ENCODE results near the gene TSSK2. TPM values are rescaled to one million over a fixed set of nuclear protein-coding genes. Genes with fewer than 3 reads are reported as not detected.

The TSSK2 gene
- polyA plus RNA-seq, 1 donor from 2014 or later = not detected

GRCh38 chr22:19107730-19108074 is 23.4 kb upstream of the TSSK2 start:
- H3K27me3 ChIP-seq (ENCODE audit: insufficient read depth, low read depth, low read length) = no peaks in the 10 kb centered on the region
- no peak overlapping the region for H2AFZ ChIP-seq (ENCODE audit: low read depth, low read length)
- H3K36me3 ChIP-seq (ENCODE audit: insufficient read depth, low read length) = no peaks in the 10 kb centered on the region
- H3K9ac ChIP-seq (ENCODE audit: low read length) = no peak overlapping the region
- H3F3A ChIP-seq (ENCODE audit: insufficient read depth, low read length, poor library complexity, severe bottlenecking) = no peaks in the 10 kb centered on the region
- H3K27ac ChIP-seq (ENCODE audit: low read length) = no peak overlapping the region
- H3K4me2 ChIP-seq (ENCODE audit: low read length) = no peak overlapping the region
- TF ChIP-seq EZH2 (IDR thresholded peaks at IDR 0.05; ENCODE audit: borderline replicate concordance, insufficient read depth, low read length, poor library complexity, severe bottlenecking) (no peak), POLR2AphosphoS5 (IDR thresholded peaks at IDR 0.05) (no peak), REST (IDR thresholded peaks at IDR 0.05; ENCODE audit: borderline replicate concordance) (no peak), MXI1 (conservative IDR thresholded peaks at IDR 0.05; ENCODE audit: poor library complexity, severe bottlenecking) (no peak), TAF1 (IDR thresholded peaks at IDR 0.05; ENCODE audit: low read depth) (no peak), SMC3 (conservative IDR thresholded peaks at IDR 0.05; ENCODE audit: poor library complexity) (no peak), CTCF (IDR thresholded peaks at IDR 0.05; ENCODE audit: poor library complexity, severe bottlenecking) (no peak), RAD21 (conservative IDR thresholded peaks at IDR 0.05) (no peak), EP300 (conservative IDR thresholded peaks at IDR 0.05; ENCODE audit: poor library complexity, severe bottlenecking) (no peak)
- H3K9me3 ChIP-seq (ENCODE audit: low read length) = no peaks in the 10 kb centered on the region
- no peaks in the 10 kb centered on the region for H3K9me2 ChIP-seq (ENCODE audit: insufficient read depth, low read length)
- H3K4me3 ChIP-seq (ENCODE audit: low read length) = no peak overlapping the region
- no peaks in the 10 kb centered on the region for H4K20me1 ChIP-seq (ENCODE audit: insufficient read depth)
- H3K79me2 ChIP-seq (replicated peaks; ENCODE audit: insufficient read depth, low read length) = peaks cover 55% of the 10 kb centered on the region

GRCh38 chr22:19108807-19109197 is 22.3 kb upstream of the TSSK2 start:
- no peaks in the 10 kb centered on the region for H3K9me3 ChIP-seq (ENCODE audit: low read length)
- no peaks in the 10 kb centered on the region for H3K36me3 ChIP-seq (ENCODE audit: insufficient read depth, low read length)
- H3K9me2 ChIP-seq (ENCODE audit: insufficient read depth, low read length) = no peaks in the 10 kb centered on the region
- no peak for TF ChIP-seq EZH2 (IDR thresholded peaks at IDR 0.05; ENCODE audit: borderline replicate concordance, insufficient read depth, low read length, poor library complexity, severe bottlenecking)
- TF ChIP-seq REST (IDR thresholded peaks at IDR 0.05; ENCODE audit: borderline replicate concordance) = no peak
- TF ChIP-seq RAD21 (conservative IDR thresholded peaks at IDR 0.05) = no peak
- no peak for TF ChIP-seq SMC3 (conservative IDR thresholded peaks at IDR 0.05; ENCODE audit: poor library complexity)
- TF ChIP-seq EP300 (conservative IDR thresholded peaks at IDR 0.05; ENCODE audit: poor library complexity, severe bottlenecking) = no peak
- no peak for TF ChIP-seq CTCF (IDR thresholded peaks at IDR 0.05; ENCODE audit: poor library complexity, severe bottlenecking)
- TF ChIP-seq MXI1 (conservative IDR thresholded peaks at IDR 0.05; ENCODE audit: poor library complexity, severe bottlenecking) = no peak
- TF ChIP-seq TAF1 (IDR thresholded peaks at IDR 0.05; ENCODE audit: low read depth) = no peak
- TF ChIP-seq POLR2AphosphoS5 (IDR thresholded peaks at IDR 0.05) = no peak
- no peaks in the 10 kb centered on the region for H3K27me3 ChIP-seq (ENCODE audit: insufficient read depth, low read depth, low read length)
- H4K20me1 ChIP-seq (ENCODE audit: insufficient read depth) = no peaks in the 10 kb centered on the region
- peaks cover 62% of the 10 kb centered on the region for H3K79me2 ChIP-seq (replicated peaks; ENCODE audit: insufficient read depth, low read length)
- H3F3A ChIP-seq (ENCODE audit: insufficient read depth, low read length, poor library complexity, severe bottlenecking) = no peaks in the 10 kb centered on the region
- H2AFZ ChIP-seq (ENCODE audit: low read depth, low read length) = no peak overlapping the region
- H3K9ac ChIP-seq (ENCODE audit: low read length) = no peak overlapping the region
- no peak overlapping the region for H3K4me2 ChIP-seq (ENCODE audit: low read length)
- no peak overlapping the region for H3K4me3 ChIP-seq (ENCODE audit: low read length)
- H3K27ac ChIP-seq (ENCODE audit: low read length) = no peak overlapping the region

Measured in neural cell (in vitro differentiated cells).